PFSK-1 (cell line): ENCODE data around the gene KDM5A.

Experiments used
- POLR2AphosphoS5 ChIP-seq: IDR thresholded peaks from 2 replicates; pipeline ENCODE4 v1.6.1; 2012; ENCODE audit warnings: low read depth, mild to moderate bottlenecking, control low read depth, low read length, moderate library complexity
- SIN3A ChIP-seq: IDR thresholded peaks from 2 replicates; pipeline ENCODE4 v1.6.1; 2012; ENCODE audit warnings: mild to moderate bottlenecking, low read length, moderate library complexity, borderline replicate concordance; ENCODE audit not compliant: insufficient read depth
- TAF1 ChIP-seq: IDR thresholded peaks from 2 replicates; pipeline ENCODE4 v1.6.1; 2012; ENCODE audit warnings: low read length, control low read depth, borderline replicate concordance; ENCODE audit not compliant: insufficient read depth
- TF ChIP-seq, protein P1 (sequence below), 2 experiments: IDR thresholded peaks; 2 replicates each; pipeline versions ENCODE4 v1.6.1 to v1.8.0; 2011 to 2012; ENCODE audit warnings: low read depth in 2 of 2, low read length in 2 of 2, control low read depth in 1 of 2, inconsistent platforms in 1 of 2, mild to moderate bottlenecking in 1 of 2, moderate library complexity in 1 of 2; ENCODE audit not compliant: insufficient read depth in 1 of 2

DNA sequence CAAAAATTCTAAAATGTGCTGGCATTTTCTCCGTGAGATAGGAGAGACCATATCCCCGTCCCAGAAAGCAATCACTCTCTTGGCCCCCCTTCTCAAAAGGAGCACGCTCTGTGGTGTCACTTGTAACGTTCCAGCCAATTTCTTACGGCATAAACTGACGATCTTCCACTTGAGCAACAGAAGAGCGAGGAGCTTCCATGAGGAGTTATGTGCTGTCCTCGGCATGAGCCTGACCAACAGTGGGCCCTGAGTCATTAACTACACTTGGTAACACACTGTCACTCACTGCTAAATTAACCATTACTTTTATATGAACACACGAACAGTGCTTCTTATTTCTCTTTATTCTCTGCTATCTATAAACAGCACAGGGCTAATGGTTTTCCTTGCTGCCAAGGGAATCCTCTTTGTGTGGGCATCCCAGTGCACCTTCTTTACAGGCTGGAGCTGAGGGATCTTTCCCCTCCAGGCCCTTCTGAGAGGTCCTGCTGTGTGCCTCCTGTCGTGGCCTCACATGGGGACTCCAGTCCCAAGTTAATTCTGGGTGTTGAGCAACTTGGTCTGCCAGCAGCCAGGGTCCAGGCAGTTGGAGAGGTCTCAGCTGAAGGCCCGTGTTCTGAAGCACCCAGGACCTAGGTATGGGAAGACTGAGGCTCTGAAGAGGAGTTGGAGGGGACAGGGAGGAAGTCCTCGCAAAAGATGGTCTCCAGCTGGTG, 135.8 kb downstream of the KDM5A start:
- TF ChIP-seq POLR2AphosphoS5, result no peak
- TF ChIP-seq, protein P1, sequence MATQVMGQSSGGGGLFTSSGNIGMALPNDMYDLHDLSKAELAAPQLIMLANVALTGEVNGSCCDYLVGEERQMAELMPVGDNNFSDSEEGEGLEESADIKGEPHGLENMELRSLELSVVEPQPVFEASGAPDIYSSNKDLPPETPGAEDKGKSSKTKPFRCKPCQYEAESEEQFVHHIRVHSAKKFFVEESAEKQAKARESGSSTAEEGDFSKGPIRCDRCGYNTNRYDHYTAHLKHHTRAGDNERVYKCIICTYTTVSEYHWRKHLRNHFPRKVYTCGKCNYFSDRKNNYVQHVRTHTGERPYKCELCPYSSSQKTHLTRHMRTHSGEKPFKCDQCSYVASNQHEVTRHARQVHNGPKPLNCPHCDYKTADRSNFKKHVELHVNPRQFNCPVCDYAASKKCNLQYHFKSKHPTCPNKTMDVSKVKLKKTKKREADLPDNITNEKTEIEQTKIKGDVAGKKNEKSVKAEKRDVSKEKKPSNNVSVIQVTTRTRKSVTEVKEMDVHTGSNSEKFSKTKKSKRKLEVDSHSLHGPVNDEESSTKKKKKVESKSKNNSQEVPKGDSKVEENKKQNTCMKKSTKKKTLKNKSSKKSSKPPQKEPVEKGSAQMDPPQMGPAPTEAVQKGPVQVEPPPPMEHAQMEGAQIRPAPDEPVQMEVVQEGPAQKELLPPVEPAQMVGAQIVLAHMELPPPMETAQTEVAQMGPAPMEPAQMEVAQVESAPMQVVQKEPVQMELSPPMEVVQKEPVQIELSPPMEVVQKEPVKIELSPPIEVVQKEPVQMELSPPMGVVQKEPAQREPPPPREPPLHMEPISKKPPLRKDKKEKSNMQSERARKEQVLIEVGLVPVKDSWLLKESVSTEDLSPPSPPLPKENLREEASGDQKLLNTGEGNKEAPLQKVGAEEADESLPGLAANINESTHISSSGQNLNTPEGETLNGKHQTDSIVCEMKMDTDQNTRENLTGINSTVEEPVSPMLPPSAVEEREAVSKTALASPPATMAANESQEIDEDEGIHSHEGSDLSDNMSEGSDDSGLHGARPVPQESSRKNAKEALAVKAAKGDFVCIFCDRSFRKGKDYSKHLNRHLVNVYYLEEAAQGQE (IDR thresholded peaks at IDR 0.05; ENCODE audit: insufficient read depth in 1 of 2, low read depth in 2 of 2, low read length in 2 of 2), result no peak
- TF ChIP-seq TAF1, result no peak
- TF ChIP-seq SIN3A, result no peak
